Measurements from ENCODE around the gene SP2.

SP2 gene

GRCh38 chr17:47866941-47867340 lies 29.1 kb upstream of the SP2 start:
- H3K27me3 ChIP-seq: peaks cover 76% of the 10 kb centered on the region
- no peak for DNase-seq
- no peaks in the 10 kb centered on the region for H3K36me3 ChIP-seq
- H3K4me3 ChIP-seq (ENCODE audit: low read depth, low read length): peak overlapping the region; percentile 2; the same call in 1 of the 2 replicates
- no peak for TF ChIP-seq CTCF (IDR thresholded peaks at IDR 0.05; ENCODE audit: low read depth, low read length)
- H3K9me3 ChIP-seq: no peaks in the 10 kb centered on the region
- H3K4me1 ChIP-seq: no peaks in the 10 kb centered on the region; the same call in none of the 2 replicates

GRCh38 chr17:47867813-47868533 lies 28.1 kb upstream of the SP2 start:
- DNase-seq: no peak
- H3K9me3 ChIP-seq: no peaks in the 10 kb centered on the region

GRCh38 chr17:47869114-47869513 lies 26.9 kb upstream of the SP2 start:
- Histone ChIP-seq H3K4me3 (ENCODE audit: low read depth, low read length) (no peak overlapping the region), H3K4me1 (no peaks in the 10 kb centered on the region; the same call in none of the 2 replicates), H3K27me3 (peaks cover 94% of the 10 kb centered on the region), H3K36me3 (no peaks in the 10 kb centered on the region), H3K9me3 (no peaks in the 10 kb centered on the region)
- TF ChIP-seq CTCF (IDR thresholded peaks at IDR 0.05; ENCODE audit: low read depth, low read length): no peak
- no peak for DNase-seq

More at GRCh38 chr17:47867813-47868533, 28.1 kb upstream of the SP2 start:
- peaks cover 83% of the 10 kb centered on the region for H3K27me3 ChIP-seq
- TF ChIP-seq CTCF (IDR thresholded peaks at IDR 0.05; ENCODE audit: low read depth, low read length): no peak
- no peak overlapping the region for H3K4me3 ChIP-seq (ENCODE audit: low read depth, low read length)
- H3K4me1 ChIP-seq: no peaks in the 10 kb centered on the region; the same call in none of the 2 replicates
- H3K36me3 ChIP-seq: no peaks in the 10 kb centered on the region

- Histone ChIP-seq H3K4me3 (ENCODE audit: low read depth, low read length) (no peak overlapping the region), H3K27me3 (peaks cover 100% of the 10 kb centered on the region)
Observed at GRCh38 chr17:47870056-47870455, 26.0 kb upstream of the SP2 start.

GRCh38 chr17:47871048-47871447 lies 25.0 kb upstream of the SP2 start:
- DNase-seq: no peak
- H3K36me3 ChIP-seq: no peaks in the 10 kb centered on the region
- no peaks in the 10 kb centered on the region; the same call in none of the 2 replicates for H3K4me1 ChIP-seq
- TF ChIP-seq CTCF (IDR thresholded peaks at IDR 0.05; ENCODE audit: low read depth, low read length): no peak
- H3K4me3 ChIP-seq (ENCODE audit: low read depth, low read length): no peak overlapping the region
- no peaks in the 10 kb centered on the region for H3K9me3 ChIP-seq
- H3K27me3 ChIP-seq: peaks cover 100% of the 10 kb centered on the region

More at GRCh38 chr17:47870056-47870455, 26.0 kb upstream of the SP2 start:
- no peak for TF ChIP-seq CTCF (IDR thresholded peaks at IDR 0.05; ENCODE audit: low read depth, low read length)
- Histone ChIP-seq H3K36me3 (no peaks in the 10 kb centered on the region), H3K9me3 (no peaks in the 10 kb centered on the region), H3K4me1 (no peaks in the 10 kb centered on the region; the same call in none of the 2 replicates)
- no peak for DNase-seq

- H3K36me3 ChIP-seq: no peaks in the 10 kb centered on the region
- TF ChIP-seq CTCF (IDR thresholded peaks at IDR 0.05; ENCODE audit: low read depth, low read length): no peak
- no peak for DNase-seq
- H3K27me3 ChIP-seq: peaks cover 92% of the 10 kb centered on the region
- H3K9me3 ChIP-seq: no peaks in the 10 kb centered on the region
- no peak overlapping the region for H3K4me3 ChIP-seq (ENCODE audit: low read depth, low read length)
- no peaks in the 10 kb centered on the region for H3K4me1 ChIP-seq
Observed at GRCh38 chr17:47872019-47872650, 23.9 kb upstream of the SP2 start.
